ENCODE results near the gene HNMT. TPM values are rescaled to one million over a fixed set of nuclear protein-coding genes. Genes with fewer than 3 reads are reported as not detected.
"Not testable (repeated sequence)": the region's sequence is repeated elsewhere in the genome, so short reads cannot be mapped to it uniquely, and the experiment has no call there.

The HNMT gene
- total RNA-seq, 1 donor from 2014 or later: 72.7 TPM

GRCh38 chr2:137975280-137976271 lies 11.3 kb downstream of the HNMT start:
- peak; percentile 59 for DNase-seq (ENCODE audit: low spot score)

GRCh38 chr2:137976274-137976673 lies 12.0 kb downstream of the HNMT start:
- DNase-seq (ENCODE audit: low spot score): no peak

DNA sequence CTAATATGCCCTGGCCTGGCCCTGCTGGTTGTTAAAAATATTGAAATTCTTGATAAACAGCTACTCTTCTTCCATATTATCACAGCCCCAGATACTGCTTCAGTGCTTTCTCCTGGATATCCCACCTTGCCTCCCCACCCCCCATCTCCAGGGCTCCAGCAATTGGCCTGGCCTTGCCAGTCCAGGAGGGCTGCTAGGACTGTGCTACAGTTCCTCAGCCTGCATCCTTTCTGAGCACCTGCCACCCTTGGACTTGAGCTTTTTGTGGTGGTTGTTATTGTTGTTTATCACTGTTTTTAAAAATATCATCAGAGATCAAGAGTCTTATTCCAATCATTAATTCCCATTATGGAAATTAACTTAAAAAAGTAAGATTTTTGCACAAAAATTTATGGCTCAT lies 13.5 kb downstream of the HNMT start:
- DNase-seq (ENCODE audit: low spot score): no peak

GRCh38 chr2:137980459-137980858 lies 16.2 kb downstream of the HNMT start:
- DNase-seq (ENCODE audit: low spot score): no peak

DNA sequence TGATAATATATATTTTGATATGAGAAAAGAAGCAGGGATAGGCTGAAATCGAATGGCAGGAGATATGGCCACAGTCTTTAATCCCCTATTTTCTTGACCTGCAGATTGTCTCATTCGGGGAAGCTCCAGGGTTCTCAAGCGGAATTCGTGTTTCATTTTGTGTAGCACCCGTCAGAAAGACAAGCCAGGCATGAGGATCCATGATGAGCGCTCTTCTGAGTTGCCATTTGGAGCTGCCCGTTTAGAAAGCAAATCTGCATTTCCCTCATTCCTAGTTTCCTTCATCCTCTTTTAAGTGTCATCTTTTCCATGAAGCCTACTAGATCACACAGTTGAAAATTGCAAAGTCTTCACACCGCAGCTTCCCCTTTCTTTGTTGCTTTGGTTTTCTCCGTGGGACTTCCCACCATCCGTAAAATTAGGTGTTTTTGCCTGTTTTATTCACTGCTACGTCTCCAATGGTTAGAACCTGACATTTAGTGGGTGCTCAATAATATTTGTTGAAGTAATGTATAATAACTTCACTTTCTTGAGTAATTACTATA lies 16.9 kb downstream of the HNMT start:
- DNase-seq (ENCODE audit: low spot score): no peak

DNA sequence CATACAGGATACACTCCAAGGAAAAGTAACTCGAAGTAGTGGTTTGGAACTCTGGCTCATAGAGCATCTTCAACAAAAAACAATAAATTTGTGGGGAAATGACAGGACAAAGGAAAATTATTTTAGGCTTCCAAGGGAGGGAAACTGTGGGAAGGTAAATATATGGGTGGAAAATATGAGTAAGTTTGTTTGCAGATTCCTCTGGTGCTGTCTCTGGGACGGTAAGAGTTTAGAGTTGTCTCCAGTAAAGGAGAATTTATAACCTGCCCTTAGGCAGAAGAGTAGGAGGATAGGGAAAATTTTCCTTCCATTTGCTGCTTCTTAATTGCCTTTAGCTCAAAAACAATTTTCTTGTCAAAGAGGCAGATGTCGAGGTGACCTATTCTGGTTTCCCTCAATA lies 19.3 kb downstream of the HNMT start:
- peak; percentile 8 for DNase-seq (ENCODE audit: low spot score)

DNA sequence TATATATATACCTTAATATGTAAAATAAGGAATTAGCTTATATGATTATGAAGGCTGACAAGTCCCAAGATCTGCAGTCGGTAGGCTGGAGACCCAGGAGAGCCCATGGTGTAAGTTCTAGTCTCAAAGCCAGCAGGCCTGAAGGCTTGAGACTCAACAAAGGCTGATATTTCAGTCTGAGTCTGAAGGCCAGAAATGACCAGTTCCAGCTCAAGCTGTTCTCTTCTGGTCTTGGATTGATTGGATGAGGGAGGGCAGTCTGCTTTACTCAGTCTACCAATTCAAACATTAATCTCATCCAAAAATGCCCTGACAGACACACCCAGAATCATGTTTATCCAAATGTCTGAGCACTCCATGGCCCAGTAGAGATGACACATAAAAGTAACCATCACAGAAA lies 22.0 kb downstream of the HNMT start:
- DNase-seq (ENCODE audit: low spot score): no peak

DNA sequence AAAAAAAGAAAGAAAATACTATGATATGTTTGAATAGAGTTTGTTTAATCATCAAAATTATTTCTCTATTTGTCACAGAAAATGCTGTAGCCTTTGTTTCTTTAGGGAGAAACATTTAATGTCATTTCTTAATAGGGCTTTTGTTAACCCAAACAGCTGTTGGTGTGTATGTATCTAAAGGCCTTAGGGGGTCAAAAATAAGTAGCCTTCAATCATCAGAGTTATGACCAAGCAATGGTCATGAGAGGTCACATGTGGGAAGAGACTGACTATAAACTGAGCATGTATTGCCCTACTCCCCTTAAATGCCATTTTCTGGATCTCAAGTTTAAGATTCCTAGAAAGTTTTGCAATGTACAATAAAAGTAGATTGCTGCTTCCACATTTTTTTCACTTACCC lies 22.7 kb downstream of the HNMT start:
- no peak for DNase-seq (ENCODE audit: low spot score)

GRCh38 chr2:137991078-137991477 lies 26.8 kb downstream of the HNMT start:
- DNase-seq (ENCODE audit: low spot score): no peak

DNA sequence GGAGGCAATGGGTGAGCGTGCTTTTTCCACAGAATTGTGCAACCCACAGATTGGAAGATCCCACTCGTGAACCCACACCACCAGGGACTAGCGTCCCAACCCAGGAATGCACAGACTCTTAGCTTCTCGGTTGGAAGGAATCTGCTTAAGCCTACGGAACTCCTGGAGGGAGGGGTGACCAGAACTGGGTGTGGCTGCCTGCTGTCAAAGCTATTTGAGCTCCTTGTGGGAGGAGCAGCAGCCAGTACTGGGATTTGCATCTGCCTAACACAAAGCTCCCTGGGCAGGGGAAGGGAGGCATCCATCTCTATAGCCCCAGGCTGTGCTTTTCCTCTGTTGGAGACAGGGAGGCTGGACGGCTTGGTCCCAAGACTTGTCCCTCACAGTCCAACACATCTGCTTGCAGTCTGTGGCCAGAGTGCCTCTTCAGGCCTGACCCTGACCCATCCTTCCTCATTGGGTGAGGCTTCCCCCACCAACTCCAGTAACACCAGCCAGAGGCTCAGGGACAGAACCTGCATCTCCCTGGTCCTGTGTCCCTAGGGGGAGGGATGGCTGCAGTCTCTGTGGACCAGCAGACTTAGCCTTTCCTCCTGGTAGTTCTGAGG lies 27.9 kb downstream of the HNMT start:
- no peak for DNase-seq (ENCODE audit: low spot score)

GRCh38 chr2:137993715-137994476 lies 29.6 kb downstream of the HNMT start:
- not testable (repeated sequence) for DNase-seq (ENCODE audit: low spot score)

DNA sequence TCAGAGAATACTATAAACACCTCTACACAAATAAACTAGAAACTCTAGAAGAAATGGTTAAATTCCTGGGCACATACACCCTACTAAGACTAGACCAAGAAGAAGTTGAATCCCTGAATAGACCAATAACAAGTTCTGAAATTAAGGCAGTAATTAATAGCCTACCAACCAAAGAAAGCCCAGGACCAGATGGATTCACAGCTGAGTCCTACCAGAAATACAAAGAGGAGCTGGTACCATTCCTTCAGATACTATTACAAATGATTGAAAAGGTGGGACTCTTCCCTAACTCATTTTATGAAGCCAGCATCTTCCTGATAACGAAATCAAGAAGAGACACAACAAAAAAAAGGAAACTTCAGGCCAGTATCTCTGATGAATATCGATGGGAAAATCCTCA lies 31.1 kb downstream of the HNMT start:
- DNase-seq (ENCODE audit: low spot score): not testable (repeated sequence)

- not testable (repeated sequence) for DNase-seq (ENCODE audit: low spot score)
Measured at GRCh38 chr2:137996158-137996557, 31.9 kb downstream of the HNMT start.

- DNase-seq (ENCODE audit: low spot score): no peak
Measured at GRCh38 chr2:137997733-137998132, 33.5 kb downstream of the HNMT start.

GRCh38 chr2:137998503-137998902 lies 34.2 kb downstream of the HNMT start:
- no peak for DNase-seq (ENCODE audit: low spot score)

- DNase-seq (ENCODE audit: low spot score): no peak
Measured at GRCh38 chr2:137999273-137999672, 35.0 kb downstream of the HNMT start.

- no peak for DNase-seq (ENCODE audit: low spot score)
Measured at GRCh38 chr2:138000009-138000408, 35.7 kb downstream of the HNMT start.

DNA sequence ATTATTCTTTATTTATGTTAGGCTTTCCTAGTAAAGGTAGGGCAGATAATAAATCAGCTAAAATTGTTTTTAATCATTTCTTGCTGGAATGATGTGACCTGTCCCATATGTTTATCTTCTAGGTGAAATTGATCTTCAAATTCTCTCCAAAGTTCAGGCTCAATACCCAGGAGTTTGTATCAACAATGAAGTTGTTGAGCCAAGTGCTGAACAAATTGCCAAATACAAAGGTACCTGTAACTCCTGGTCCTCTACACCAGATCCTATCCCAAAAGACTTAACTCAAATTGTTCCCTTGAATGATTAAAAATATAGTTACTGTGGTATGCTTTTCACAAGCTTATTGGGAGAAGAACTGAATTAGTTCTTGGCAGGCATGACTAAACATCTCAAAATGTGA lies 36.5 kb downstream of the HNMT start:
- DNase-seq (ENCODE audit: low spot score): no peak

- DNase-seq (ENCODE audit: low spot score): no peak
Measured at GRCh38 chr2:138003411-138003810, 39.1 kb downstream of the HNMT start.

GRCh38 chr2:138007431-138007830 lies 43.2 kb downstream of the HNMT start:
- DNase-seq (ENCODE audit: low spot score): no peak

- no peak for DNase-seq (ENCODE audit: low spot score)
Measured at GRCh38 chr2:138009622-138010021, 45.3 kb downstream of the HNMT start.

DNA sequence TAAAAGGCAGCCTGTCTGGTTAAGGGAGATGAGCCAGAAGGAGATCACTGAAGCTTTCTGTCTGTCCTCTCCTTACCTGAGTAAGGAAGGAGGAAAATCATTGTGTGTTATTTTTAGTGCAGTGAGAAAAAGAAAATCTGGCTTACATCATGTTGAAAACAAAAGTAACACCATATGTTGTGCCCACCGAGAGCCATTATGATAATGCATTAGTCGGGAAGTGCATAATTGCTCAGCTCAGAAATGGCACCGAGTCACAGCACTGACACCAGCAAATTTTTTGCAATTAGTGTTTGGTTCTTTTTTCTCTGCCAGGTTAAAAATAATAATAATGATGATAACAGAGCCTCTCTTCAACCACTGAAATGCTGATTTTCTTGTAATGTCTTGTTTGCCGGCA lies 46.6 kb downstream of the HNMT start:
- DNase-seq (ENCODE audit: low spot score): no peak

Measured in umbilical cord (tissue), 2 donors.